HEK293T (cell line): ENCODE data around the gene ZNF625.
"Not testable (repeated sequence)": the region's sequence is repeated elsewhere in the genome, so short reads cannot be mapped to it uniquely, and the experiment has no call there.

Experiments used
- BHLHE40 ChIP-seq: fragments of 450-650 bp; IDR thresholded peaks from 2 replicates; pipeline ENCODE4 v1.6.1; 2016; ENCODE audit warnings: mild to moderate bottlenecking, moderate library complexity, borderline replicate concordance
- LEF1 ChIP-seq: fragments of 450-650 bp; IDR thresholded peaks from 2 replicates; pipeline ENCODE4 v1.6.1; 2017; ENCODE audit warnings: mild to moderate bottlenecking, borderline replicate concordance
- PKNOX1 ChIP-seq: fragments of 450-650 bp; IDR thresholded peaks from 2 replicates; pipeline ENCODE4 v1.6.1; 2016

- not testable (repeated sequence) for TF ChIP-seq BHLHE40, LEF1, PKNOX1
Measured at GRCh38 chr19:12103909-12104308, 52.6 kb downstream of the ZNF625 start.
